IMR-90 (cell line): ENCODE data around the gene MTHFSD. TPM values are rescaled to one million over a fixed set of nuclear protein-coding genes. Genes with fewer than 3 reads are reported as not detected.

Experiments used
- ATAC-seq: fragments of 200-7000 bp; cut with Tn5 transposase; 2 replicates; pipeline ENCODE4 v1.9.1; 2020; ENCODE audit warnings: low read depth, mild to moderate bottlenecking, moderate library complexity
- BruUV-seq: library from RNA; stranded (reverse); fragments of 400-500 nt; replicated peaks from 2 replicates; lab custom pipeline; 2021; lab: Mats Ljungman, UMichigan
- CTCF ChIA-PET: fragments of 300-600 bp; formaldehyde crosslinking; extraction: SDS; loops from one replicate; lab custom pipeline; 2021; ENCODE audit warnings: antibody characterized with exemption; lab: Yijun Ruan, JAX
- POLR2A ChIA-PET: fragments of 300-600 bp; sonication (Branson Sonifier 250); formaldehyde crosslinking; loops from one replicate; lab custom pipeline; 2022; ENCODE audit warnings: antibody characterized with exemption; ENCODE audit not compliant: unreplicated experiment; lab: Charles Lee
- DNase-seq: peaks from one replicate; pipeline ENCODE4 v3.0.0; 2013
- H2AFZ ChIP-seq: replicated peaks from 2 replicates; pipeline ENCODE3; 2013; ENCODE audit warnings: low read length, mild to moderate bottlenecking; ENCODE audit not compliant: poor library complexity
- H2AK5ac ChIP-seq: 2 replicates; pipeline ENCODE4 v1.6.1; 2013; ENCODE audit warnings: low read depth, low read length, inconsistent platforms
- H2AK9ac ChIP-seq: replicated peaks from 2 replicates; pipeline ENCODE3; 2013; ENCODE audit warnings: mild to moderate bottlenecking, low read depth, low read length, moderate library complexity; ENCODE audit not compliant: poor library complexity
- H2BK120ac ChIP-seq: 2 replicates; pipeline ENCODE4 v1.6.1; 2013; ENCODE audit warnings: low read depth, low read length, inconsistent platforms
- H2BK15ac ChIP-seq: 3 replicates; pipeline ENCODE4 v1.6.1; 2013; ENCODE audit warnings: low read depth, low read length, inconsistent platforms
- H2BK20ac ChIP-seq: 2 replicates; pipeline ENCODE4 v1.6.1; 2013; ENCODE audit warnings: low read depth, mild to moderate bottlenecking, inconsistent platforms, low read length, moderate library complexity
- H2BK5ac ChIP-seq: 2 replicates; pipeline ENCODE4 v1.6.1; 2013; ENCODE audit warnings: mild to moderate bottlenecking, low read depth, low read length, inconsistent platforms; ENCODE audit not compliant: poor library complexity, severe bottlenecking
- H3K14ac ChIP-seq: replicated peaks from 2 replicates; pipeline ENCODE4 v1.6.1; 2013; ENCODE audit warnings: low read depth, low read length, inconsistent platforms
- H3K18ac ChIP-seq: 2 replicates; pipeline ENCODE4 v1.6.1; 2013; ENCODE audit warnings: low read depth, low read length, control low read depth
- H3K23ac ChIP-seq: 2 replicates; pipeline ENCODE4 v1.6.1; 2013; ENCODE audit warnings: low read depth, low read length, inconsistent platforms
- H3K27ac ChIP-seq: 2 replicates; pipeline ENCODE4 v1.5.1; 2013; ENCODE audit warnings: mild to moderate bottlenecking, control low read depth, low read length; ENCODE audit not compliant: insufficient read depth
- H3K27me3 ChIP-seq: 2 replicates; pipeline ENCODE4 v1.6.1; 2013; ENCODE audit warnings: low read length; ENCODE audit not compliant: control insufficient read depth, insufficient read depth
- H3K36me3 ChIP-seq: 2 replicates; pipeline ENCODE4 v1.6.1; 2013; ENCODE audit warnings: low read length, mixed read lengths; ENCODE audit not compliant: control insufficient read depth, insufficient read depth
- H3K4ac ChIP-seq: 2 replicates; pipeline ENCODE4 v1.6.1; 2013; ENCODE audit warnings: low read depth, low read length, inconsistent platforms
- H3K4me1 ChIP-seq: 2 replicates; pipeline ENCODE4 v1.6.1; 2013; ENCODE audit warnings: low read length, mixed read lengths; ENCODE audit not compliant: control insufficient read depth, insufficient read depth
- H3K4me2 ChIP-seq: 2 replicates; pipeline ENCODE4 v1.6.1; 2013; ENCODE audit warnings: low read depth, mild to moderate bottlenecking, control low read depth, low read length, moderate library complexity
- H3K4me3 ChIP-seq: 2 replicates; pipeline ENCODE4 v1.5.1; 2013; ENCODE audit warnings: low read depth, mild to moderate bottlenecking, control low read depth, low read length, moderate library complexity; ENCODE audit not compliant: insufficient read depth
- H3K56ac ChIP-seq: 2 replicates; pipeline ENCODE4 v1.6.1; 2013; ENCODE audit warnings: low read length, inconsistent platforms; ENCODE audit not compliant: insufficient read depth; ENCODE audit errors: extremely low read depth
- H3K79me1 ChIP-seq, 2 experiments: 2 replicates each; pipeline ENCODE4 v1.6.1; 2013; ENCODE audit warnings: low read length in 2 of 2, inconsistent platforms in 1 of 2, low read depth in 1 of 2
- H3K9ac ChIP-seq: 2 replicates; pipeline ENCODE4 v1.6.1; 2013; ENCODE audit warnings: low read depth, low read length, control low read depth
- H3K9me1 ChIP-seq: 2 replicates; pipeline ENCODE4 v1.6.1; 2013; ENCODE audit warnings: low read length, inconsistent platforms; ENCODE audit not compliant: insufficient read depth
- H3K9me3 ChIP-seq: 2 replicates; pipeline ENCODE4 v1.6.1; 2013; ENCODE audit warnings: low read length; ENCODE audit not compliant: control insufficient read depth, insufficient read depth
- H4K20me1 ChIP-seq: 2 replicates; pipeline ENCODE4 v1.6.1; 2013; ENCODE audit warnings: low read length, inconsistent platforms; ENCODE audit not compliant: insufficient read depth
- H4K5ac ChIP-seq: 2 replicates; pipeline ENCODE4 v1.6.1; 2013; ENCODE audit warnings: mild to moderate bottlenecking, low read depth, low read length, control low read depth
- H4K8ac ChIP-seq, 2 experiments: 2 replicates each; pipeline ENCODE4 v1.6.1; 2013; ENCODE audit warnings: low read depth in 2 of 2, low read length in 2 of 2, control low read depth in 1 of 2, inconsistent platforms in 1 of 2
- H4K91ac ChIP-seq: 2 replicates; pipeline ENCODE4 v1.6.1; 2013; ENCODE audit warnings: low read depth, low read length, inconsistent platforms; ENCODE audit not compliant: insufficient read depth
- BHLHE40 ChIP-seq: fragments of 150-350 bp; IDR thresholded peaks from 2 replicates; pipeline ENCODE4 v1.6.1; 2016; ENCODE audit warnings: mild to moderate bottlenecking, low read depth, low read length
- CHD1 ChIP-seq: IDR thresholded peaks from 2 replicates; pipeline ENCODE4 v1.6.1; 2012; ENCODE audit warnings: low read depth, low read length, improper control_type of control experiment
- ELK1 ChIP-seq: fragments of 150-350 bp; IDR thresholded peaks from 2 replicates; pipeline ENCODE4 v1.6.1; 2016; ENCODE audit warnings: low read depth, mild to moderate bottlenecking, low read length, moderate library complexity, borderline replicate concordance
- FOS ChIP-seq: fragments of 150-350 bp; IDR thresholded peaks from 2 replicates; pipeline ENCODE4 v1.6.1; 2016; ENCODE audit warnings: low read depth, low read length
- MAZ ChIP-seq: IDR thresholded peaks from 2 replicates; pipeline ENCODE4 v1.6.1; 2012; ENCODE audit warnings: low read depth, mild to moderate bottlenecking, low read length, improper control_type of control experiment, moderate library complexity, borderline replicate concordance
- MXI1 ChIP-seq: IDR thresholded peaks from 2 replicates; pipeline ENCODE4 v1.6.1; 2012; ENCODE audit warnings: low read depth, mild to moderate bottlenecking, low read length, moderate library complexity, borderline replicate concordance
- NFE2L2 ChIP-seq: fragments of 150-350 bp; IDR thresholded peaks from 2 replicates; pipeline ENCODE4 v1.6.1; 2016; ENCODE audit warnings: low read depth, mild to moderate bottlenecking, low read length
- POLR2A ChIP-seq: IDR thresholded peaks from 2 replicates; pipeline ENCODE4 v1.6.1; 2012; ENCODE audit warnings: mild to moderate bottlenecking, low read depth, low read length
- RAD21 ChIP-seq: IDR thresholded peaks from 2 replicates; pipeline ENCODE4 v1.6.1; 2012; ENCODE audit warnings: low read length, improper control_type of control experiment
- RCOR1 ChIP-seq: IDR thresholded peaks from 2 replicates; pipeline ENCODE4 v1.6.1; 2012; ENCODE audit warnings: mild to moderate bottlenecking, low read length, improper control_type of control experiment; ENCODE audit not compliant: insufficient replicate concordance
- RFX5 ChIP-seq: IDR thresholded peaks from 2 replicates; pipeline ENCODE4 v1.8.0; 2012; ENCODE audit warnings: low read depth, mild to moderate bottlenecking, low read length, moderate library complexity
- USF2 ChIP-seq: fragments of 150-350 bp; IDR thresholded peaks from 2 replicates; pipeline ENCODE4 v1.6.1; 2017; ENCODE audit warnings: mild to moderate bottlenecking, antibody characterized with exemption, low read length, low read depth
- WGBS, 2 experiments: methylation state at CpG; one replicate each; pipeline versions ENCODE4 v1.1.5 to v1.1.7; 2013; ENCODE audit warnings: missing lambda C conversion rate in 2 of 2; ENCODE audit not compliant: insufficient read length in 1 of 2; ENCODE audit errors: extremely low coverage in 2 of 2; 5-methylcytosine and 5-hydroxymethylcytosine counted together
- dilution Hi-C: fragments of 300-500 bp; cut with HindIII; formaldehyde crosslinking; loops from one replicate; pipeline ENCODE4 v1.14.3; 2018; ENCODE audit warnings: low sequenced_read_pairs; ENCODE audit not compliant: unreplicated experiment
- in situ Hi-C: fragments of 300-500 bp; cut with MboI; formaldehyde crosslinking; loops from 3 replicates; pipeline ENCODE4 v1.14.3; 2019; ENCODE audit warnings: low sequenced_read_pairs, inconsistent platforms, mixed read lengths
- intact Hi-C: fragments of 100-400 bp; cut with micrococcal nuclease; formaldehyde crosslinking; loops from 2 replicates; pipeline ENCODE4 v1.10.0; 2022
- polyA plus RNA-seq, 3 experiments: library from polyadenylated mRNA; depleted of rRNA; stranded (reverse); fragments of >200 nt; gene quantifications; 2 replicates each; pipeline ENCODE4 v1.2.3, GENCODE V29; 2012; ENCODE audit warnings: low replicate concordance in 1 of 3
- total RNA-seq: library from RNA; depleted of rRNA; stranded (reverse); fragments of >200 nt; gene quantifications from 2 replicates; pipeline ENCODE4 v1.2.3, GENCODE V29; 2012
- TF ChIP-seq, protein P1 (sequence below): conservative IDR thresholded peaks from 2 replicates; pipeline ENCODE4 v1.5.1; 2012; ENCODE audit warnings: mild to moderate bottlenecking, low read depth, low read length, improper control_type of control experiment

MTHFSD gene
- total and polyA plus RNA-seq, 2 of the 4 experiments (the other 2 are of a cell fraction), result 8.2 to 16.8 TPM

- Histone ChIP-seq H4K8ac (peak overlapping the region; percentile 12 to 92; a peak in 3 of 4 replicates), H3K4me3 (peak overlapping the region; percentile 1; the same call in 1 of the 2 replicates), H4K91ac (peak overlapping the region; percentile 92), H3K4me1 (peaks cover 47% of the 10 kb centered on the region), H4K5ac (peak overlapping the region; percentile 77), H3K36me3 (peaks cover 3% of the 10 kb centered on the region; the same call in 1 of the 2 replicates), H3K27me3 (no peaks in the 10 kb centered on the region), H3K4me2 (peak overlapping the region; percentile 66), H2AK5ac (peak overlapping the region; percentile 99), H3K9me1 (peaks cover 46% of the 10 kb centered on the region), H2BK5ac (peak overlapping the region; percentile 96), H3K56ac (peak overlapping the region; percentile 80), H3K79me1 (peaks cover 31 to 64% of the 10 kb centered on the region in 2 experiments), H3K18ac (peak overlapping the region; percentile 89), H3K27ac (peak overlapping the region; percentile 72), H3K9ac (peak overlapping the region; percentile 39; the same call in 1 of the 2 replicates), H3K4ac (peak overlapping the region; percentile 94), H2AFZ (peak overlapping the region; percentile 70), H3K9me3 (no peaks in the 10 kb centered on the region), H3K14ac (peak overlapping the region; percentile 85), H2BK20ac (peak overlapping the region; percentile 96), H2BK120ac (peak overlapping the region; percentile 96), H2BK15ac (peak overlapping the region; percentile 80; the same call in 2 of the 3 replicates), H3K23ac (peak overlapping the region; percentile 96), H2AK9ac (peak overlapping the region; percentile 86), H4K20me1 (peaks cover 3% of the 10 kb centered on the region; the same call in 1 of the 2 replicates)
- in situ Hi-C loops, result loop anchor here (10.0 kb wide), 1 partner anchor 169 kb away; no protein-coding TSS in a partner anchor
- dilution Hi-C loops, result no loop called here
- whole genome bisulfite sequencing, 2 experiments, result 59% methylated on average over 3 of the region's 10 CpGs; no CpG with 5 or more reads in 1 of the 2 experiments
- ChIA-PET CTCF (interaction anchor here (0.7 kb wide), 1 partner anchor 474 kb away, joined by 3 read pairs; no protein-coding TSS in a partner anchor), POLR2A (no interaction called here)
- intact Hi-C loops, result no loop called here
- BruUV-seq, result no TSS peak
- DNase-seq, result peak; percentile 93
- ATAC-seq, result peak; percentile 64
- no peak for TF ChIP-seq BHLHE40
- TF ChIP-seq POLR2A, result peak; percentile 56; the same call in 1 of the 2 replicates
- TF ChIP-seq ELK1, result no peak
- peak; percentile 19 for TF ChIP-seq RCOR1
- TF ChIP-seq RAD21, result peak; percentile 20; the same call in 1 of the 2 replicates
- TF ChIP-seq NFE2L2, result no peak
- TF ChIP-seq MAZ, result no peak
- no peak for TF ChIP-seq RFX5
- peak; percentile 62 for TF ChIP-seq FOS
- TF ChIP-seq USF2, result no peak
- TF ChIP-seq MXI1, result no peak
- TF ChIP-seq, protein P1, sequence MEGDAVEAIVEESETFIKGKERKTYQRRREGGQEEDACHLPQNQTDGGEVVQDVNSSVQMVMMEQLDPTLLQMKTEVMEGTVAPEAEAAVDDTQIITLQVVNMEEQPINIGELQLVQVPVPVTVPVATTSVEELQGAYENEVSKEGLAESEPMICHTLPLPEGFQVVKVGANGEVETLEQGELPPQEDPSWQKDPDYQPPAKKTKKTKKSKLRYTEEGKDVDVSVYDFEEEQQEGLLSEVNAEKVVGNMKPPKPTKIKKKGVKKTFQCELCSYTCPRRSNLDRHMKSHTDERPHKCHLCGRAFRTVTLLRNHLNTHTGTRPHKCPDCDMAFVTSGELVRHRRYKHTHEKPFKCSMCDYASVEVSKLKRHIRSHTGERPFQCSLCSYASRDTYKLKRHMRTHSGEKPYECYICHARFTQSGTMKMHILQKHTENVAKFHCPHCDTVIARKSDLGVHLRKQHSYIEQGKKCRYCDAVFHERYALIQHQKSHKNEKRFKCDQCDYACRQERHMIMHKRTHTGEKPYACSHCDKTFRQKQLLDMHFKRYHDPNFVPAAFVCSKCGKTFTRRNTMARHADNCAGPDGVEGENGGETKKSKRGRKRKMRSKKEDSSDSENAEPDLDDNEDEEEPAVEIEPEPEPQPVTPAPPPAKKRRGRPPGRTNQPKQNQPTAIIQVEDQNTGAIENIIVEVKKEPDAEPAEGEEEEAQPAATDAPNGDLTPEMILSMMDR, result no peak
- no peak for TF ChIP-seq CHD1
Measured at GRCh38 chr16:86585821-86586611, 31.0 kb upstream of the MTHFSD start.
